Ishikawa (cell line): Measurements from ENCODE around the gene METTL1.

Experiments used
- CEBPB ChIP-seq: IDR thresholded peaks from 2 replicates; pipeline ENCODE4 v1.6.1; 2012
- CREB1 ChIP-seq: IDR thresholded peaks from 2 replicates; pipeline ENCODE4 v1.6.1; 2012; ENCODE audit warnings: low read depth
- EGR1 ChIP-seq: IDR thresholded peaks from 2 replicates; pipeline ENCODE4 v1.6.1; 2012
- EP300 ChIP-seq: IDR thresholded peaks from 2 replicates; pipeline ENCODE4 v1.6.1; 2012; ENCODE audit warnings: borderline replicate concordance
- FOXM1 ChIP-seq: IDR thresholded peaks from 2 replicates; pipeline ENCODE4 v1.6.1; 2012; ENCODE audit warnings: low read depth, borderline replicate concordance
- MAX ChIP-seq: IDR thresholded peaks from 2 replicates; pipeline ENCODE4 v1.6.1; 2012
- NFIC ChIP-seq: IDR thresholded peaks from 2 replicates; pipeline ENCODE4 v1.6.1; 2012
- RAD21 ChIP-seq: IDR thresholded peaks from 2 replicates; pipeline ENCODE4 v1.6.1; 2012; ENCODE audit warnings: low read depth
- REST ChIP-seq: IDR thresholded peaks from 2 replicates; pipeline ENCODE4 v1.6.1; 2012; ENCODE audit warnings: low read depth, mild to moderate bottlenecking
- TAF1 ChIP-seq: IDR thresholded peaks from 2 replicates; pipeline ENCODE4 v1.6.1; 2012; ENCODE audit warnings: low read depth, mild to moderate bottlenecking
- TCF12 ChIP-seq: IDR thresholded peaks from 2 replicates; pipeline ENCODE4 v1.6.1; 2012; ENCODE audit warnings: low read depth
- TEAD4 ChIP-seq: IDR thresholded peaks from 2 replicates; pipeline ENCODE4 v1.6.1; 2012
- USF1 ChIP-seq: IDR thresholded peaks from 2 replicates; pipeline ENCODE4 v1.6.1; 2012
- YY1 ChIP-seq: IDR thresholded peaks from 2 replicates; pipeline ENCODE4 v1.6.1; 2012; ENCODE audit warnings: low read depth
- ZBTB7A ChIP-seq: IDR thresholded peaks from 2 replicates; pipeline ENCODE4 v1.6.1; 2012; ENCODE audit warnings: low read depth

The METTL1 gene

GRCh38 chr12:57750561-57751431, 21.1 kb downstream of the METTL1 start:
- TF ChIP-seq YY1 (no peak), TCF12 (no peak)

- no peak for TF ChIP-seq FOXM1
- TF ChIP-seq TEAD4 = no peak
- TF ChIP-seq NFIC = no peak
- no peak for TF ChIP-seq CREB1
- no peak for TF ChIP-seq YY1
- TF ChIP-seq USF1 = no peak
Observed at GRCh38 chr12:57749061-57749460, 22.8 kb downstream of the METTL1 start.

GRCh38 chr12:57746025-57746424, 25.9 kb downstream of the METTL1 start:
- TF ChIP-seq ZBTB7A (no peak), EGR1 (no peak), TEAD4 (no peak), MAX (no peak), USF1 (no peak), RAD21 (no peak), FOXM1 (no peak), YY1 (no peak), EP300 (no peak)

- peak; percentile 6; the same call in 1 of the 2 replicates for TF ChIP-seq TCF12
- TF ChIP-seq TEAD4 = no peak
Observed at GRCh38 chr12:57745485-57745881, 26.4 kb downstream of the METTL1 start.

- TF ChIP-seq CREB1 (peak; percentile 55; the same call in 1 of the 2 replicates), REST (no peak), NFIC (peak; percentile 55; the same call in 1 of the 2 replicates), TCF12 (peak; percentile 19; the same call in 1 of the 2 replicates), TAF1 (no peak; the same call in 1 of the 2 replicates), EGR1 (peak; percentile 60; the same call in 1 of the 2 replicates), USF1 (no peak), RAD21 (no peak), CEBPB (no peak), MAX (peak; percentile 87), ZBTB7A (peak; percentile 91), FOXM1 (peak; percentile 36; the same call in 1 of the 2 replicates), EP300 (0 out of 2 replicates have a peak, but pooled peaks have one; percentile 5), YY1 (0 out of 2 replicates have a peak, but pooled peaks have one; percentile 12), TEAD4 (peak; percentile 39)
Observed at GRCh38 chr12:57744777-57745484, 27.0 kb downstream of the METTL1 start, which contains the start of gene TSPAN31. TSS of gene TSPAN31 (plus strand) at chr12:57745039. CDS start at chr12:57745155, 116 bp downstream.

- TF ChIP-seq CEBPB (peak; percentile 79), CREB1 (peak; percentile 98), EGR1 (no peak)
Observed at GRCh38 chr12:57744194-57744776, 27.6 kb downstream of the METTL1 start.

- TF ChIP-seq CEBPB = no peak
Observed at GRCh38 chr12:57743769-57744168, 28.1 kb downstream of the METTL1 start.
